ENCODE results near the gene DDX11.
"Not testable (repeated sequence)": the region's sequence is repeated elsewhere in the genome, so short reads cannot be mapped to it uniquely, and the experiment has no call there.

DNA sequence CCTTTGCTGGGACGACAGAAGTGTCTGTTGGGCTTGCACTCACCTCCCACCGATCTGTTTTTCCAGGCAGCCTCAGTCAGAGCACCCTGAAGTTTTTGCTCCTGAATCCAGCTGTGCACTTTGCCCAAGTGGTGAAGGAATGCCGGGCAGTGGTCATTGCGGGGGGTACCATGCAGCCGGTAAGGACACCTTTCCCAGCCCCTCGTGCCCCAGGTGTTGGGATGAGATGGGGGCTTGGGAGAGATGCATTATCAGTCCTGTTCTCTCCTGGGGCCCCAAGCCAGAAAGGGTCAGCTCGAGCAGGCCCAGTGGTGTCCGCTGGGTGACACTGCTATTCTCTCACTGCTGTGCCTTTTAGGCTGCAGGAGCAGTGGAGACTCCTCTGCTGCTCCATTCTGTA, 24.2 kb downstream of the DDX11 start:
- TF ChIP-seq, protein P1, sequence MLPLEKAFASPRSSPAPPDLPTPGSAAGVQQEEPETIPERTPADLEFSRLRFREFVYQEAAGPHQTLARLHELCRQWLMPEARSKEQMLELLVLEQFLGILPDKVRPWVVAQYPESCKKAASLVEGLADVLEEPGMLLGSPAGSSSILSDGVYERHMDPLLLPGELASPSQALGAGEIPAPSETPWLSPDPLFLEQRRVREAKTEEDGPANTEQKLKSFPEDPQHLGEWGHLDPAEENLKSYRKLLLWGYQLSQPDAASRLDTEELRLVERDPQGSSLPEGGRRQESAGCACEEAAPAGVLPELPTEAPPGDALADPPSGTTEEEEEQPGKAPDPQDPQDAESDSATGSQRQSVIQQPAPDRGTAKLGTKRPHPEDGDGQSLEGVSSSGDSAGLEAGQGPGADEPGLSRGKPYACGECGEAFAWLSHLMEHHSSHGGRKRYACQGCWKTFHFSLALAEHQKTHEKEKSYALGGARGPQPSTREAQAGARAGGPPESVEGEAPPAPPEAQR (tag by site-specific recombination; IDR thresholded peaks at IDR 0.05), result not testable (repeated sequence)
- TF ChIP-seq, protein P2, sequence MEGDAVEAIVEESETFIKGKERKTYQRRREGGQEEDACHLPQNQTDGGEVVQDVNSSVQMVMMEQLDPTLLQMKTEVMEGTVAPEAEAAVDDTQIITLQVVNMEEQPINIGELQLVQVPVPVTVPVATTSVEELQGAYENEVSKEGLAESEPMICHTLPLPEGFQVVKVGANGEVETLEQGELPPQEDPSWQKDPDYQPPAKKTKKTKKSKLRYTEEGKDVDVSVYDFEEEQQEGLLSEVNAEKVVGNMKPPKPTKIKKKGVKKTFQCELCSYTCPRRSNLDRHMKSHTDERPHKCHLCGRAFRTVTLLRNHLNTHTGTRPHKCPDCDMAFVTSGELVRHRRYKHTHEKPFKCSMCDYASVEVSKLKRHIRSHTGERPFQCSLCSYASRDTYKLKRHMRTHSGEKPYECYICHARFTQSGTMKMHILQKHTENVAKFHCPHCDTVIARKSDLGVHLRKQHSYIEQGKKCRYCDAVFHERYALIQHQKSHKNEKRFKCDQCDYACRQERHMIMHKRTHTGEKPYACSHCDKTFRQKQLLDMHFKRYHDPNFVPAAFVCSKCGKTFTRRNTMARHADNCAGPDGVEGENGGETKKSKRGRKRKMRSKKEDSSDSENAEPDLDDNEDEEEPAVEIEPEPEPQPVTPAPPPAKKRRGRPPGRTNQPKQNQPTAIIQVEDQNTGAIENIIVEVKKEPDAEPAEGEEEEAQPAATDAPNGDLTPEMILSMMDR (tag by site-specific recombination; IDR thresholded peaks at IDR 0.05), result not testable (repeated sequence)
- not testable (repeated sequence) for TF ChIP-seq ZNF398 (tag by site-specific recombination; IDR thresholded peaks at IDR 0.05); AEBP2 (tag by site-specific recombination; IDR thresholded peaks at IDR 0.05; ENCODE audit: borderline replicate concordance); ZFP3 (tag by site-specific recombination; IDR thresholded peaks at IDR 0.05; ENCODE audit: low read depth); ZNF488 (tag by site-specific recombination; IDR thresholded peaks at IDR 0.05); ZNF292 (tag by site-specific recombination; IDR thresholded peaks at IDR 0.05; ENCODE audit: borderline replicate concordance, low read depth); ZNF121 (tag by site-specific recombination; IDR thresholded peaks at IDR 0.05); ZNF239 (tag by site-specific recombination; IDR thresholded peaks at IDR 0.05); SALL2 (tag by site-specific recombination; IDR thresholded peaks at IDR 0.05; ENCODE audit: borderline replicate concordance); ZNF24 (tag by site-specific recombination; IDR thresholded peaks at IDR 0.05)
- TF ChIP-seq, protein P3, sequence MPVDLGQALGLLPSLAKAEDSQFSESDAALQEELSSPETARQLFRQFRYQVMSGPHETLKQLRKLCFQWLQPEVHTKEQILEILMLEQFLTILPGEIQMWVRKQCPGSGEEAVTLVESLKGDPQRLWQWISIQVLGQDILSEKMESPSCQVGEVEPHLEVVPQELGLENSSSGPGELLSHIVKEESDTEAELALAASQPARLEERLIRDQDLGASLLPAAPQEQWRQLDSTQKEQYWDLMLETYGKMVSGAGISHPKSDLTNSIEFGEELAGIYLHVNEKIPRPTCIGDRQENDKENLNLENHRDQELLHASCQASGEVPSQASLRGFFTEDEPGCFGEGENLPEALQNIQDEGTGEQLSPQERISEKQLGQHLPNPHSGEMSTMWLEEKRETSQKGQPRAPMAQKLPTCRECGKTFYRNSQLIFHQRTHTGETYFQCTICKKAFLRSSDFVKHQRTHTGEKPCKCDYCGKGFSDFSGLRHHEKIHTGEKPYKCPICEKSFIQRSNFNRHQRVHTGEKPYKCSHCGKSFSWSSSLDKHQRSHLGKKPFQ (tag by site-specific recombination; IDR thresholded peaks at IDR 0.05), result not testable (repeated sequence)
- TF ChIP-seq, protein P4, sequence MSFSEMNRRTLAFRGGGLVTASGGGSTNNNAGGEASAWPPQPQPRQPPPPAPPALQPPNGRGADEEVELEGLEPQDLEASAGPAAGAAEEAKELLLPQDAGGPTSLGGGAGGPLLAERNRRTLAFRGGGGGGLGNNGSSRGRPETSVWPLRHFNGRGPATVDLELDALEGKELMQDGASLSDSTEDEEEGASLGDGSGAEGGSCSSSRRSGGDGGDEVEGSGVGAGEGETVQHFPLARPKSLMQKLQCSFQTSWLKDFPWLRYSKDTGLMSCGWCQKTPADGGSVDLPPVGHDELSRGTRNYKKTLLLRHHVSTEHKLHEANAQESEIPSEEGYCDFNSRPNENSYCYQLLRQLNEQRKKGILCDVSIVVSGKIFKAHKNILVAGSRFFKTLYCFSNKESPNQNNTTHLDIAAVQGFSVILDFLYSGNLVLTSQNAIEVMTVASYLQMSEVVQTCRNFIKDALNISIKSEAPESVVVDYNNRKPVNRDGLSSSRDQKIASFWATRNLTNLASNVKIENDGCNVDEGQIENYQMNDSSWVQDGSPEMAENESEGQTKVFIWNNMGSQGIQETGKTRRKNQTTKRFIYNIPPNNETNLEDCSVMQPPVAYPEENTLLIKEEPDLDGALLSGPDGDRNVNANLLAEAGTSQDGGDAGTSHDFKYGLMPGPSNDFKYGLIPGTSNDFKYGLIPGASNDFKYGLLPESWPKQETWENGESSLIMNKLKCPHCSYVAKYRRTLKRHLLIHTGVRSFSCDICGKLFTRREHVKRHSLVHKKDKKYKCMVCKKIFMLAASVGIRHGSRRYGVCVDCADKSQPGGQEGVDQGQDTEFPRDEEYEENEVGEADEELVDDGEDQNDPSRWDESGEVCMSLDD (tag by site-specific recombination; IDR thresholded peaks at IDR 0.05), result not testable (repeated sequence)
- TF ChIP-seq, protein P5, sequence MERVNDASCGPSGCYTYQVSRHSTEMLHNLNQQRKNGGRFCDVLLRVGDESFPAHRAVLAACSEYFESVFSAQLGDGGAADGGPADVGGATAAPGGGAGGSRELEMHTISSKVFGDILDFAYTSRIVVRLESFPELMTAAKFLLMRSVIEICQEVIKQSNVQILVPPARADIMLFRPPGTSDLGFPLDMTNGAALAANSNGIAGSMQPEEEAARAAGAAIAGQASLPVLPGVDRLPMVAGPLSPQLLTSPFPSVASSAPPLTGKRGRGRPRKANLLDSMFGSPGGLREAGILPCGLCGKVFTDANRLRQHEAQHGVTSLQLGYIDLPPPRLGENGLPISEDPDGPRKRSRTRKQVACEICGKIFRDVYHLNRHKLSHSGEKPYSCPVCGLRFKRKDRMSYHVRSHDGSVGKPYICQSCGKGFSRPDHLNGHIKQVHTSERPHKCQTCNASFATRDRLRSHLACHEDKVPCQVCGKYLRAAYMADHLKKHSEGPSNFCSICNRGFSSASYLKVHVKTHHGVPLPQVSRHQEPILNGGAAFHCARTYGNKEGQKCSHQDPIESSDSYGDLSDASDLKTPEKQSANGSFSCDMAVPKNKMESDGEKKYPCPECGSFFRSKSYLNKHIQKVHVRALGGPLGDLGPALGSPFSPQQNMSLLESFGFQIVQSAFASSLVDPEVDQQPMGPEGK (tag by site-specific recombination; IDR thresholded peaks at IDR 0.05), result not testable (repeated sequence)

All from HEK293 (cell line).